ENCODE data around the gene APOL6. TPM values are rescaled to one million over a fixed set of nuclear protein-coding genes. Genes with fewer than 3 reads are reported as not detected.

APOL6 gene
- total and polyA plus RNA-seq, 9 of the 15 experiments (the other 6 are each of a cell fraction or from before 2014, with no cell fraction given) = 0.29 to 1.2 (median 0.70) TPM

DNA sequence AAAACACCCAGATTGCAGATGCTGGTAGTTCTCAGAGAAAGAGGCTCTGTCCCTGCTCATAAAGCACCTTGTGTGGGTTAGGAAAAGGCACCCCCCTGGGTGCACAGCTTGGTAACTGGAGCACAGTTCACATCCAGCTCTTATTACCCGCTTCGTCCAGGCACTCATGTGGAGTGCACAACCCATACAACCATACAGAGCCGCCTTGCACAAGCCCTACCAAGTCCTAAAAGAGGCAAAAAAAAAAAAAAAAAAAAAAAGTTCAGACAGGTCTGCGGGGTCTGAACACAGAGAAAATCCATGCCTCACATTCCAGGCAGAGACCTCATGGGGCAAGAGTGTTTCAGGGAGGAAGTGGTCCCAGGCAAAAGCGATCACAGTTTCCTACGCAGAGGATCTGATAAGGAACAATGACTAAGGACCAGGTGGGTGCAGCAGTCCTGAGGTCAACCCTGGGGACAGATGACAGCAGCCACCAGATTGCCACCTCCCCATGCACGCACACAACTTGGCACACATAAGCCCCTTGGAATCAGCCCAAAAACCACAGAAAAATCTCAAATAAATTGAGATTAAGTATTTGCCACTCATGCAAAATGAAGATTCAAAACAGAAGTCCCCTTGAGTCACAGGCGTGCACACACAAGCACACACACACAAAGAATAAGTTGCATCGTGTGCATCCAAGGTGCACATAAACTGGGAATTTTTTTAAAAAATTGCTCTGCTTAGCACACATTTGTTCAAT is 43.5 kb upstream of the APOL6 start:
- no TSS peak for BruUV-seq (replicated peaks)
- Histone ChIP-seq H3K36me3 (ENCODE audit: control insufficient read depth, insufficient read depth, low read length) (no peaks in the 10 kb centered on the region), H3K4me2 (ENCODE audit: insufficient read depth, low read length) (no peak overlapping the region), H3K4me1 (replicated peaks in 1 of 2; ENCODE audit: control insufficient read depth in 2 of 2, insufficient read depth in 2 of 2, low read length in 2 of 2) (peaks cover 0 to 4% of the 10 kb centered on the region in 2 experiments; a peak in 2 of 5 replicates), H3K4me3 (no peak overlapping the region), H3K9me3 (replicated peaks; ENCODE audit: control insufficient read depth, insufficient read depth, low read depth, low read length) (0 out of 2 replicates have a peak, but pooled peaks cover 1% of the 10 kb centered on the region), H2AFZ (ENCODE audit: low read depth, low read length) (no peak overlapping the region), H3K9me1 (ENCODE audit: control insufficient read depth, insufficient read depth, low read length) (no peaks in the 10 kb centered on the region), H4K20me1 (replicated peaks; ENCODE audit: control insufficient read depth, insufficient read depth, low read length) (no peaks in the 10 kb centered on the region), H3K9ac (ENCODE audit: insufficient read depth in 1 of 2, low read depth in 2 of 2, low read length in 2 of 2) (no peak overlapping the region), H3K27ac (ENCODE audit: extremely low read depth, low read depth, low read length) (no peak overlapping the region), H3K27me3 (ENCODE audit: control insufficient read depth in 2 of 2, insufficient read depth in 2 of 2, low read length in 2 of 2) (peaks cover 3 to 35% of the 10 kb centered on the region in 2 experiments; a peak in 3 of 5 replicates), H3K79me2 (ENCODE audit: control insufficient read depth, insufficient read depth, low read length) (no peaks in the 10 kb centered on the region)
- FAIRE-seq (no peak), DNase-seq (ENCODE audit: extremely low read depth in 1 of 4, low spot score in 3 of 4) (peak; percentile 11 to 19 (median 15)), ATAC-seq (no peak)
- 8% methylated on average over 8 of the region's 9 CpGs for WGBS (ENCODE audit: insufficient coverage, low coverage, missing lambda C conversion rate)
- CTCF ChIA-PET (ENCODE audit: low intra/inter-chr PET ratio) = interaction anchor here (0.6 kb wide), 1 partner anchor 745 kb away, joined by 4 read pairs; no protein-coding TSS in a partner anchor
- in situ Hi-C loops (cut with MboI) (no loop called here), intact Hi-C loops (cut with micrococcal nuclease) (no loop called here)
- POLR2A ChIA-PET = no interaction called here
- TF ChIP-seq ZNF282 (CRISPR knock-in tag; IDR thresholded peaks at IDR 0.05) (no peak), ZSCAN29 (IDR thresholded peaks at IDR 0.05) (no peak), GABPA (tag; conservative IDR thresholded peaks at IDR 0.05; ENCODE audit: low read depth) (no peak; the same call in 1 of the 2 replicates), CEBPG (CRISPR knock-in tag; IDR thresholded peaks at IDR 0.05) (no peak), CEBPG (tag; conservative IDR thresholded peaks at IDR 0.05 in 1 of 2, IDR thresholded peaks at IDR 0.05 in 1 of 2) (no peak), TARDBP (IDR thresholded peaks at IDR 0.05) (no peak), BACH1 (tag; IDR thresholded peaks at IDR 0.05) (no peak), ZEB2 (IDR thresholded peaks at IDR 0.05) (peak; percentile 44; the same call in 1 of the 2 replicates), ILF3 (IDR thresholded peaks at IDR 0.05; ENCODE audit: borderline replicate concordance) (no peak), SUPT5H (IDR thresholded peaks at IDR 0.05) (no peak), MEF2A (IDR thresholded peaks at IDR 0.05; ENCODE audit: control insufficient read depth, low read depth, low read length) (no peak), KLF1 (tag; IDR thresholded peaks at IDR 0.05) (no peak), ZBTB1 (CRISPR knock-in tag; IDR thresholded peaks at IDR 0.05; ENCODE audit: borderline replicate concordance, low read depth) (no peak), BCL6 (CRISPR knock-in tag; IDR thresholded peaks at IDR 0.05) (no peak), RBM15 (IDR thresholded peaks at IDR 0.05; ENCODE audit: insufficient read depth, low read length) (no peak), ZNF717 (CRISPR knock-in tag; IDR thresholded peaks at IDR 0.05) (no peak), KAT2B (IDR thresholded peaks at IDR 0.05; ENCODE audit: low read depth, low read length) (no peak), RB1 (IDR thresholded peaks at IDR 0.05; ENCODE audit: low read depth) (no peak), WHSC1 (IDR thresholded peaks at IDR 0.05; ENCODE audit: low read length) (no peak), POLR3G (IDR thresholded peaks at IDR 0.05; ENCODE audit: extremely low read depth, insufficient read length, insufficient replicate concordance) (no peak), ARID1B (IDR thresholded peaks at IDR 0.05) (peak; percentile 59; the same call in 1 of the 2 replicates), FOXA1 (IDR thresholded peaks at IDR 0.05; ENCODE audit: borderline replicate concordance) (no peak), ZNF175 (CRISPR knock-in tag; IDR thresholded peaks at IDR 0.05; ENCODE audit: low read depth) (no peak), ARHGAP35 (IDR thresholded peaks at IDR 0.05; ENCODE audit: partially characterized antibody) (no peak)
- TF ChIP-seq, protein P1, sequence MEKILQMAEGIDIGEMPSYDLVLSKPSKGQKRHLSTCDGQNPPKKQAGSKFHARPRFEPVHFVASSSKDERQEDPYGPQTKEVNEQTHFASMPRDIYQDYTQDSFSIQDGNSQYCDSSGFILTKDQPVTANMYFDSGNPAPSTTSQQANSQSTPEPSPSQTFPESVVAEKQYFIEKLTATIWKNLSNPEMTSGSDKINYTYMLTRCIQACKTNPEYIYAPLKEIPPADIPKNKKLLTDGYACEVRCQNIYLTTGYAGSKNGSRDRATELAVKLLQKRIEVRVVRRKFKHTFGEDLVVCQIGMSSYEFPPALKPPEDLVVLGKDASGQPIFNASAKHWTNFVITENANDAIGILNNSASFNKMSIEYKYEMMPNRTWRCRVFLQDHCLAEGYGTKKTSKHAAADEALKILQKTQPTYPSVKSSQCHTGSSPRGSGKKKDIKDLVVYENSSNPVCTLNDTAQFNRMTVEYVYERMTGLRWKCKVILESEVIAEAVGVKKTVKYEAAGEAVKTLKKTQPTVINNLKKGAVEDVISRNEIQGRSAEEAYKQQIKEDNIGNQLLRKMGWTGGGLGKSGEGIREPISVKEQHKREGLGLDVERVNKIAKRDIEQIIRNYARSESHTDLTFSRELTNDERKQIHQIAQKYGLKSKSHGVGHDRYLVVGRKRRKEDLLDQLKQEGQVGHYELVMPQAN (IDR thresholded peaks at IDR 0.05; ENCODE audit: borderline replicate concordance) = no peak
